Naive thymus-derived CD8-positive, alpha-beta T cell (primary cell): Measurements from ENCODE around the gene LIFR. TPM values are rescaled to one million over a fixed set of nuclear protein-coding genes. Genes with fewer than 3 reads are reported as not detected.

ENCODE experiments used
- ATAC-seq, 2 donors: fragments of 150-1000 bp; cut with Tn5 transposase in 1 of 2; sonication (Bioruptor Pico), chemical (Tn5 transposase) in 1 of 2; 1 replicate in 1 of 2; 2 replicates in 1 of 2; pipeline ENCODE4 v1.10.0; 2021; ENCODE audit warnings: mild to moderate bottlenecking in 2 of 2, moderate library complexity in 2 of 2
- POLR2A ChIA-PET: fragments of 350-600 bp; sonication (Branson Sonifier 250); formaldehyde crosslinking; loops from one replicate; lab custom pipeline; 2021; ENCODE audit warnings: antibody characterized with exemption; lab: Charles Lee
- DNase-seq, 10 donors: peaks; one replicate each; pipeline versions ENCODE4 v3.0.0 to v3.0.0-alpha.2; 2020 to 2022
- H3K27ac Mint-ChIP-seq, 10 donors: one replicate each; pipeline ENCODE4 v1.8.0; 2020 to 2022; ENCODE audit warnings: mild to moderate bottlenecking in 10 of 10, mixed read lengths in 10 of 10, moderate library complexity in 4 of 10, inconsistent platforms in 1 of 10
- H3K27me3 Mint-ChIP-seq, 5 donors: one replicate each; pipeline ENCODE4 v1.8.0; 2021 to 2022; ENCODE audit warnings: mixed read lengths in 5 of 5
- H3K36me3 Mint-ChIP-seq, 3 donors: one replicate each; pipeline ENCODE4 v1.8.0; 2020 to 2022; ENCODE audit warnings: mixed read lengths in 3 of 3, mild to moderate bottlenecking in 2 of 3, inconsistent platforms in 1 of 3
- H3K4me1 Mint-ChIP-seq, 4 donors: one replicate each; pipeline ENCODE4 v1.8.0; 2021 to 2022; ENCODE audit warnings: mixed read lengths in 4 of 4
- H3K4me3 Mint-ChIP-seq, 10 donors: one replicate each; pipeline ENCODE4 v1.8.0; 2020 to 2022; ENCODE audit warnings: mild to moderate bottlenecking in 10 of 10, mixed read lengths in 10 of 10, moderate library complexity in 6 of 10, inconsistent platforms in 1 of 10
- H3K9me3 Mint-ChIP-seq, 9 donors: one replicate each; pipeline ENCODE4 v1.8.0; 2020 to 2022; ENCODE audit warnings: mixed read lengths in 9 of 9, mild to moderate bottlenecking in 3 of 9, inconsistent platforms in 1 of 9, moderate library complexity in 1 of 9
- polyA plus RNA-seq, 3 donors: library from polyadenylated mRNA; unstranded; fragments of 300-500 nt; fragmentation: Illumina TruSeq; gene quantifications; one replicate each; pipeline ENCODE4 v1.2.3, GENCODE V29; 2021
- total RNA-seq, 8 experiments: library from RNA in 2 of 8; stranded (reverse) in 2 of 8; gene quantifications; one replicate each; pipeline ENCODE4 v1.2.3 and lab custom pipeline; 2021 to 2026

Gene LIFR
- total and polyA plus RNA-seq, 5 experiments from 2014 or later = not detected

- no peak overlapping the region for H3K4me3 Mint-ChIP-seq
- ATAC-seq (no peak), DNase-seq (no peak)
- H3K4me1 Mint-ChIP-seq = peaks cover 0 to under 1% (median 0%) of the 10 kb centered on the region in 4 donors
- no peak overlapping the region for H3K27ac Mint-ChIP-seq
- H3K9me3 Mint-ChIP-seq = no peaks in the 10 kb centered on the region
- POLR2A ChIA-PET = no interaction called here
- H3K27me3 Mint-ChIP-seq = peaks cover 7 to 44% (median 31%) of the 10 kb centered on the region in 5 donors
- no peaks in the 10 kb centered on the region for H3K36me3 Mint-ChIP-seq
Observed at GRCh38 chr5:38595132-38595745, 38.8 kb upstream of the LIFR start.

DNA sequence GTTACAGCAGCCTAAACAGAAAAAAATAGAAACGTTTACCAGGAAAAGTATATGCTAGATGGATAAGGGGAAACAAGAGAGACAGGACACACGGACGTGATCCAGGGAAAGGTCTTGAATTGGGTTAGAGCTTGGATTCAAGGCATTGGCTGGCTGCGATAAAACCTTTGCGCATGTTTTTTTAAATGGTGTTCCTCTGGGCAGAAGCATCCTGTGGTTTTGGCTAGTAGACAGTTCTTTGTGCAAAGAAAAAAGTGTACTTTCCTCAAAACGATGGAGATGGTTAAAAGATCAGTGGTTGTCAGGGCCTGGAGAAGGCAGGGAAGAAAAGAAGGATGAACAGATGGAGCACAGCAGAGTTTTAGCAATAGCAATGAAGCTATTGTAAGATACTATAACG lies 37.5 kb upstream of the LIFR start:
- no peak overlapping the region for H3K4me3 Mint-ChIP-seq
- H3K27ac Mint-ChIP-seq = peak overlapping the region in 1 of 10 donors; percentile 18
- no peaks in the 10 kb centered on the region for H3K4me1 Mint-ChIP-seq
- POLR2A ChIA-PET = no interaction called here
- peaks cover 6 to 50% (median 26%) of the 10 kb centered on the region in 5 donors for H3K27me3 Mint-ChIP-seq
- no peak for DNase-seq
- no peaks in the 10 kb centered on the region for H3K9me3 Mint-ChIP-seq
- no peak for ATAC-seq
- no peaks in the 10 kb centered on the region for H3K36me3 Mint-ChIP-seq

- Mint-ChIP-seq H3K27ac (no peak overlapping the region), H3K27me3 (peaks cover 6 to 34% (median 25%) of the 10 kb centered on the region in 5 donors), H3K36me3 (no peaks in the 10 kb centered on the region), H3K4me3 (no peak overlapping the region), H3K9me3 (no peaks in the 10 kb centered on the region), H3K4me1 (no peaks in the 10 kb centered on the region)
- POLR2A ChIA-PET = no interaction called here
- ATAC-seq (no peak), DNase-seq (no peak)
Observed at GRCh38 chr5:38591523-38591849, 35.0 kb upstream of the LIFR start.

GRCh38 chr5:38590838-38591522 lies 34.5 kb upstream of the LIFR start:
- Mint-ChIP-seq H3K27ac (no peak overlapping the region), H3K27me3 (peaks cover 6 to 38% (median 25%) of the 10 kb centered on the region in 5 donors)

GRCh38 chr5:38589629-38590028 lies 33.2 kb upstream of the LIFR start:
- no peak for DNase-seq
- Mint-ChIP-seq H3K4me1 (peaks cover 0 to 3% (median 0%) of the 10 kb centered on the region in 4 donors), H3K27me3 (peaks cover 5 to 37% (median 20%) of the 10 kb centered on the region in 5 donors), H3K9me3 (no peaks in the 10 kb centered on the region), H3K4me3 (no peak overlapping the region), H3K36me3 (no peaks in the 10 kb centered on the region), H3K27ac (no peak overlapping the region)
- no peak for ATAC-seq
- POLR2A ChIA-PET = interaction anchor here (0.7 kb wide), 1 partner anchor 74 kb away, joined by 3 read pairs; no protein-coding TSS in a partner anchor

More at GRCh38 chr5:38590838-38591522, 34.5 kb upstream of the LIFR start:
- ATAC-seq (no peak), DNase-seq (no peak)
- Mint-ChIP-seq H3K9me3 (no peaks in the 10 kb centered on the region), H3K4me1 (peaks cover 0 to under 1% (median 0%) of the 10 kb centered on the region in 4 donors), H3K4me3 (no peak overlapping the region), H3K36me3 (no peaks in the 10 kb centered on the region)
- POLR2A ChIA-PET = no interaction called here

DNA sequence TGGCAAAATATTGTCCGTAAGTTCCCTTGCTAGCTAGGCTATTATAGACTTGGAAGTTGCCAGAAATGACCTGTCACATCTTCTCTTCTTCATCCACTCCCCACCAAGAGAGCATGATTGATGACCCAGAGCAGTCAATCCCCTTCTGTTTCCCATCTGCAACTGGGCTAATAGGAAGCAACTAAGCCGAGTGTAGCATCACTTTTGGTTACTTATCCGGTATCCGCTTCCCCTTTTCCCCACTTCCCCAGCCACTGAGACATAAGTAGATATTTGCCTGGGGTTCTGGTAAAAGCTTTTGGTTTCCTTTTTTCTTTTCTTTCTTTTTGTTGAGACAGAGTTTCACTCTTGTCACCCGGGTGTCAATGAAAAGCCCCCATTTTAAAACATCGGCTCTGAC lies 29.4 kb upstream of the LIFR start:
- POLR2A ChIA-PET = no interaction called here
- H3K27me3 Mint-ChIP-seq = peaks cover 27 to 59% (median 32%) of the 10 kb centered on the region in 5 donors
- H3K36me3 Mint-ChIP-seq = no peaks in the 10 kb centered on the region
- ATAC-seq (no peak), DNase-seq (no peak)
- H3K4me3 Mint-ChIP-seq = no peak overlapping the region
- H3K27ac Mint-ChIP-seq = no peak overlapping the region
- peaks cover 0 to 6% (median 3%) of the 10 kb centered on the region in 4 donors for H3K4me1 Mint-ChIP-seq
- no peaks in the 10 kb centered on the region for H3K9me3 Mint-ChIP-seq

- no peak for DNase-seq
- Mint-ChIP-seq H3K36me3 (no peaks in the 10 kb centered on the region), H3K27me3 (peaks cover 28 to 56% (median 37%) of the 10 kb centered on the region in 5 donors), H3K4me3 (no peak overlapping the region), H3K9me3 (no peaks in the 10 kb centered on the region), H3K4me1 (peaks cover 0 to 6% (median 3%) of the 10 kb centered on the region in 4 donors), H3K27ac (no peak overlapping the region)
- no peak for ATAC-seq
- POLR2A ChIA-PET = no interaction called here
Observed at GRCh38 chr5:38583500-38583899, 27.1 kb upstream of the LIFR start.

DNA sequence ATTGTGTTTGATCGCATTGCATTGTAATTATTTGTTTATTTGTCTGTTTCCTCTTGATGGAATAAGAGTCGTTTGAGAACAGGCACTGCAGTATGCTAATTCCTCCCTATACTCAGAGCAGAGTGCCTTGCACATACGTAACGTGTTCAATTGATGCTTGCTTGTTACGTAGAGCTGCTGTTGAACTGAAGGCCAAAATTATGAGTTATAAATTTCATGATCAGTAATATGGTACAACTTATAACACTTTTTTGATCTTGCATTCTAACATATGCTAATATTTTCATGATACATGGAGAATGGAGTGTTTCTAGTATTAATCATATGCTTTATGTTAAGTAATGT lies 26.5 kb upstream of the LIFR start:
- H3K4me3 Mint-ChIP-seq = no peak overlapping the region

GRCh38 chr5:38582293-38582974 lies 26.0 kb upstream of the LIFR start:
- peaks cover 0 to 6% (median 3%) of the 10 kb centered on the region in 4 donors for H3K4me1 Mint-ChIP-seq
- no peaks in the 10 kb centered on the region for H3K36me3 Mint-ChIP-seq
- POLR2A ChIA-PET = no interaction called here

More for the DNA sequence above, 26.5 kb upstream of the LIFR start:
- DNase-seq (no peak), ATAC-seq (no peak)
- Mint-ChIP-seq H3K9me3 (no peaks in the 10 kb centered on the region), H3K27ac (no peak overlapping the region), H3K27me3 (peaks cover 28 to 56% (median 37%) of the 10 kb centered on the region in 5 donors), H3K4me1 (peaks cover 0 to 6% (median 3%) of the 10 kb centered on the region in 4 donors), H3K36me3 (no peaks in the 10 kb centered on the region)
- POLR2A ChIA-PET = no interaction called here

DNA sequence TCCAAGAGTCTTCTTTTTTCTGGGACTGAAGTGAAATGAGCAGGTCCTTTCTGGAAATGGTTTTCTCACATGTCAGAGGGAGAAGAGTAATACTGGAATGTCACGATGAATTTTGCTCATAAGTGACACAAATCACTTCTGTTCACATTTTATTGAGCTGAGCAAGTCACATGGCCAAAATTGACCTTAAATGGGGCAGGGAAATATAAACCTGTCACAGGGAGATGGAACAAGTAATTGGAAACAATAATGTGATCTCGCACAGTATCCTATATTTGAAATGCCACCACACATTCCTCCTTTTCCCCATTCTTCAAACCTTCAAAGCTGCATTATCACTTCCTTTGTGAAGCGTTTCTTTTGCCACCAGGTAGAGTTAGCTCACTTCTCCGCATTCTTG lies 25.2 kb upstream of the LIFR start:
- Mint-ChIP-seq H3K4me1 (peaks cover 0 to 6% (median 3%) of the 10 kb centered on the region in 4 donors), H3K27ac (no peak overlapping the region), H3K9me3 (no peaks in the 10 kb centered on the region), H3K4me3 (no peak overlapping the region), H3K36me3 (no peaks in the 10 kb centered on the region), H3K27me3 (peaks cover 25 to 56% (median 40%) of the 10 kb centered on the region in 5 donors)
- ATAC-seq (no peak), DNase-seq (no peak)
- POLR2A ChIA-PET = no interaction called here

More at GRCh38 chr5:38582293-38582974, 26.0 kb upstream of the LIFR start:
- H3K27me3 Mint-ChIP-seq = peaks cover 28 to 56% (median 37%) of the 10 kb centered on the region in 5 donors
- DNase-seq (no peak), ATAC-seq (no peak)
- no peaks in the 10 kb centered on the region for H3K9me3 Mint-ChIP-seq
- no peak overlapping the region for H3K4me3 Mint-ChIP-seq
- no peak overlapping the region for H3K27ac Mint-ChIP-seq

GRCh38 chr5:38579105-38579504 lies 22.7 kb upstream of the LIFR start:
- Mint-ChIP-seq H3K27ac (no peak overlapping the region), H3K4me3 (no peak overlapping the region), H3K36me3 (no peaks in the 10 kb centered on the region), H3K27me3 (peaks cover 26 to 43% (median 38%) of the 10 kb centered on the region in 5 donors), H3K9me3 (no peaks in the 10 kb centered on the region), H3K4me1 (peaks cover 0 to 6% (median 2%) of the 10 kb centered on the region in 4 donors)
- DNase-seq (no peak), ATAC-seq (no peak)
- POLR2A ChIA-PET = no interaction called here

- H3K27ac Mint-ChIP-seq = no peak overlapping the region
- no peak overlapping the region for H3K4me3 Mint-ChIP-seq
- peaks cover 0 to 1% (median 0%) of the 10 kb centered on the region in 4 donors for H3K4me1 Mint-ChIP-seq
- no peak for DNase-seq
- no peaks in the 10 kb centered on the region for H3K36me3 Mint-ChIP-seq
- peaks cover 21 to 35% (median 27%) of the 10 kb centered on the region in 5 donors for H3K27me3 Mint-ChIP-seq
- no peaks in the 10 kb centered on the region for H3K9me3 Mint-ChIP-seq
- POLR2A ChIA-PET = no interaction called here
- no peak for ATAC-seq
Observed at GRCh38 chr5:38576961-38577684, 20.7 kb upstream of the LIFR start.
